Hepatocyte (in vitro differentiated cells): ENCODE results near the gene BARX2. TPM values are rescaled to one million over a fixed set of nuclear protein-coding genes. Genes with fewer than 3 reads are reported as not detected.

Experiments
- DNase-seq: peaks from one replicate; pipeline ENCODE4 v3.0.0-alpha.2; 2016; ENCODE audit warnings: low spot score
- H2AFZ ChIP-seq: fragments of 200-600 bp; sonication (generic); 2 replicates; pipeline ENCODE4 v1.6.0; 2016; ENCODE audit warnings: antibody characterized with exemption, mild to moderate bottlenecking
- H3K27ac ChIP-seq: fragments of 200-600 bp; sonication (generic); 2 replicates; pipeline ENCODE4 v1.5.1; 2016; ENCODE audit warnings: mild to moderate bottlenecking
- H3K27me3 ChIP-seq: fragments of 200-600 bp; sonication (generic); 2 replicates; pipeline ENCODE4 v1.6.1; 2016
- H3K36me3 ChIP-seq: fragments of 200-600 bp; sonication (generic); replicated peaks from 2 replicates; pipeline ENCODE4 v1.5.1; 2016; ENCODE audit warnings: low read depth; ENCODE audit not compliant: insufficient read depth
- H3K4me1 ChIP-seq: fragments of 200-600 bp; sonication (generic); 2 replicates; pipeline ENCODE4 v1.5.1; 2016; ENCODE audit warnings: mild to moderate bottlenecking, moderate library complexity; ENCODE audit not compliant: insufficient read depth
- H3K4me2 ChIP-seq: fragments of 200-600 bp; sonication (generic); 2 replicates; pipeline ENCODE4 v1.6.0; 2016
- H3K4me3 ChIP-seq: fragments of 200-600 bp; sonication (generic); 2 replicates; pipeline ENCODE4 v1.5.1; 2016; ENCODE audit warnings: mild to moderate bottlenecking
- H3K79me2 ChIP-seq: fragments of 200-600 bp; sonication (generic); 2 replicates; pipeline ENCODE4 v1.6.0; 2017; ENCODE audit warnings: mild to moderate bottlenecking
- H3K9me2 ChIP-seq: fragments of 200-600 bp; sonication (generic); replicated peaks from 2 replicates; pipeline ENCODE4 v1.6.0; 2017; ENCODE audit warnings: mild to moderate bottlenecking; ENCODE audit not compliant: insufficient read depth
- H3K9me3 ChIP-seq: fragments of 200-600 bp; sonication (generic); 2 replicates; pipeline ENCODE4 v1.5.1; 2016; ENCODE audit warnings: low read depth, mild to moderate bottlenecking
- H4K20me1 ChIP-seq: fragments of 200-600 bp; sonication (generic); 2 replicates; pipeline ENCODE4 v1.6.0; 2016; ENCODE audit warnings: mild to moderate bottlenecking; ENCODE audit not compliant: insufficient read depth, poor library complexity, severe bottlenecking
- EZH2 ChIP-seq: fragments of 200-600 bp; sonication (generic); IDR thresholded peaks from 2 replicates; pipeline ENCODE4 v1.6.1; 2016; ENCODE audit warnings: antibody characterized with exemption, mild to moderate bottlenecking, borderline replicate concordance
- EZH2phosphoT487 ChIP-seq: fragments of 200-600 bp; sonication (generic); IDR thresholded peaks from one replicate; pipeline ENCODE4 v1.6.1; 2018; ENCODE audit warnings: antibody characterized with exemption, mild to moderate bottlenecking, low read depth, moderate library complexity; ENCODE audit not compliant: unreplicated experiment, severe bottlenecking
- WGBS: methylation state at CpG from one replicate; pipeline ENCODE4 v1.1.6; 2016; ENCODE audit warnings: low lambda C conversion rate; ENCODE audit errors: missing lambda C conversion rate; 5-methylcytosine and 5-hydroxymethylcytosine counted together
- polyA plus RNA-seq: library from polyadenylated mRNA; unstranded; fragments of >200 nt; fragmentation: Nextera tagmentation; extraction: Ambion mirVana; gene quantifications from 2 replicates; pipeline ENCODE4 v1.2.1, GENCODE V29; 2016
- total RNA-seq: library from RNA; depleted of rRNA; stranded (reverse); fragments of >200 nt; gene quantifications from 2 replicates; pipeline ENCODE4 v1.2.3, GENCODE V29; 2014
- TF ChIP-seq, protein P1 (sequence below): fragments of 200-600 bp; sonication (generic); IDR thresholded peaks from 2 replicates; pipeline ENCODE4 v1.5.1; 2016; ENCODE audit warnings: antibody characterized with exemption, mild to moderate bottlenecking; ENCODE audit not compliant: poor library complexity

BARX2 gene
- total and polyA plus RNA-seq, 2 experiments from 2014 or later, result 0.10 to 0.77 TPM

DNA sequence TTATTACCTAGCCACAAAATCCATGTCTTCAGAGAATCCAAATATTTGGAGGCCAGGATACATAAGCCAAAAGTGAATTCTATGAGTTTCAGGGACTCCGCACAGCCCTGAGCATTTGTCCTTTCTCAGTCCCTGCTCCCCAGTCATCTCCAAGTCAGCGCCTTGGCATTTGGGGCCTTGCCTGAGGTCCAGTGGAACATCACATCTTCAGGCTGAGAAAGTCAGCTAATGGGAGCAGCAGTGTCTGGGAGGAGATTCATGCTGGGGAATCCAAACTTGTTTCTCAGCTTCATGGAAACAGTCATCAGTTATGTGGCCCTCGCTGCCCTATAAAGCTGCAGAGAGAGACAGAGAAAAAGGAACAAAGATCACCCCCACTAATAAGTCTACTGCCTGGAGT is 70.9 kb downstream of the BARX2 start:
- Histone ChIP-seq H3K9me3 (no peaks in the 10 kb centered on the region), H3K79me2 (no peaks in the 10 kb centered on the region), H2AFZ (no peak overlapping the region), H3K4me3 (no peak overlapping the region), H3K4me1 (no peaks in the 10 kb centered on the region), H4K20me1 (no peaks in the 10 kb centered on the region), H3K36me3 (no peaks in the 10 kb centered on the region), H3K27me3 (no peaks in the 10 kb centered on the region), H3K27ac (no peak overlapping the region), H3K4me2 (no peak overlapping the region), H3K9me2 (no peaks in the 10 kb centered on the region)
- WGBS, result 85% methylated on average over 3 of the region's 3 CpGs
- no peak for DNase-seq
- TF ChIP-seq EZH2phosphoT487, result no peak
- TF ChIP-seq, protein P1, sequence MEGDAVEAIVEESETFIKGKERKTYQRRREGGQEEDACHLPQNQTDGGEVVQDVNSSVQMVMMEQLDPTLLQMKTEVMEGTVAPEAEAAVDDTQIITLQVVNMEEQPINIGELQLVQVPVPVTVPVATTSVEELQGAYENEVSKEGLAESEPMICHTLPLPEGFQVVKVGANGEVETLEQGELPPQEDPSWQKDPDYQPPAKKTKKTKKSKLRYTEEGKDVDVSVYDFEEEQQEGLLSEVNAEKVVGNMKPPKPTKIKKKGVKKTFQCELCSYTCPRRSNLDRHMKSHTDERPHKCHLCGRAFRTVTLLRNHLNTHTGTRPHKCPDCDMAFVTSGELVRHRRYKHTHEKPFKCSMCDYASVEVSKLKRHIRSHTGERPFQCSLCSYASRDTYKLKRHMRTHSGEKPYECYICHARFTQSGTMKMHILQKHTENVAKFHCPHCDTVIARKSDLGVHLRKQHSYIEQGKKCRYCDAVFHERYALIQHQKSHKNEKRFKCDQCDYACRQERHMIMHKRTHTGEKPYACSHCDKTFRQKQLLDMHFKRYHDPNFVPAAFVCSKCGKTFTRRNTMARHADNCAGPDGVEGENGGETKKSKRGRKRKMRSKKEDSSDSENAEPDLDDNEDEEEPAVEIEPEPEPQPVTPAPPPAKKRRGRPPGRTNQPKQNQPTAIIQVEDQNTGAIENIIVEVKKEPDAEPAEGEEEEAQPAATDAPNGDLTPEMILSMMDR, result no peak
- TF ChIP-seq EZH2, result no peak

DNA sequence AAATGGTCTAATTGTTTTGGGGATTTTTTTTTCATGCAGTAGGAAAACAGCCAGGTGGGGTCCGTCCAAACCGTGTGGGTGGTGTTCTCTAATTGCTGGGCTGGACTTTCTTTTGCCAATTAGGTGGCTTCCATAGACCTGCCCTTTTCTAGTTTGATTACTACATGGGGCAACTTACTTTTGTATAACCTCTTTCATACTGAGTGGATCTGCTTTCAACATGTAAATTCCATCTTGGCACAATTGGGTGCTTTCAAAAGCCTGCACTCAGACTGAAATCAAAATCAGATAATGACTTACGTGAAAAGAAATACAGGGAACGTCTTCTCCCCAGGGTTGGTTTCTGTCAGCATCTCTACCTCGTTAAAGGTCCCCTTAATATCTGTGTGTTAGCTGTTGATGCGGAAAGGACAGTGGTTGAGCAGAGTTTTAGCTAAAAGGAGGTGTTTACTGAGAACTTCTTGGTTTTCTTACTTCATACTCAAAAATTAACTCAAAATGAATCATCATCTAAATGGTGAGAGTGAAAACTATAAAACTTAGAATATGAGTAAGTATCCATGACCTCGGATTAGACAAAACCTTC is 72.1 kb downstream of the BARX2 start:
- WGBS, result 78% methylated on average over 7 of the region's 7 CpGs
- TF ChIP-seq EZH2 (no peak), EZH2phosphoT487 (no peak)
- TF ChIP-seq, protein P1, result no peak

DNA sequence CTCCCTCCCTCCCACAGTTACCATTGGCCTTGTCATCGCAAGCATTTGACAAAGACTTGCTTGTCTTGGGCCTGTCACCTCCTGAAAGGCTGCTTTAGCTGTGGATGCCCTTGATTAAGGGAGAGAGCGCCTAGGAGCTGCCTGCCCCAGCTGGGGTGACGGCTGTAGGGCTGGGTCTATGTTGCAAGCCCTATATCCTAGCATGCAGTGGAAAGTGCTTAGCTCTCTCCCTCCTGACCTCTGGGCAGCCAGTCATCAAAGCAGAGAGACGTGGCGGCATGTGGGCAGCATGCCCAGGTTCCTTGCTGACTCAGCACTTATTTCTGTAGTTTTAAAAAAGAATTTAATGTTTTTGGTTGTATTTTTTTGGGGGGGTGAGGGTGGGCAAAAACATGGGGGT is 75.9 kb downstream of the BARX2 start:
- Histone ChIP-seq H3K4me2 (no peak overlapping the region), H3K4me1 (peaks cover 13% of the 10 kb centered on the region), H3K79me2 (no peaks in the 10 kb centered on the region), H3K4me3 (no peak overlapping the region), H3K36me3 (no peaks in the 10 kb centered on the region), H3K27me3 (no peaks in the 10 kb centered on the region), H3K9me3 (no peaks in the 10 kb centered on the region), H3K27ac (no peak overlapping the region), H3K9me2 (no peaks in the 10 kb centered on the region), H4K20me1 (no peaks in the 10 kb centered on the region), H2AFZ (no peak overlapping the region)
- TF ChIP-seq EZH2phosphoT487, result no peak
- TF ChIP-seq EZH2, result no peak
- TF ChIP-seq, protein P1, result no peak
- 71% methylated on average over 5 of the region's 5 CpGs for WGBS
- DNase-seq, result no peak

More for the DNA sequence above, 72.1 kb downstream of the BARX2 start:
- H3K36me3 ChIP-seq, result no peaks in the 10 kb centered on the region
- H3K79me2 ChIP-seq, result no peaks in the 10 kb centered on the region
- no peaks in the 10 kb centered on the region for H3K4me1 ChIP-seq
- H3K9me3 ChIP-seq, result no peaks in the 10 kb centered on the region
- no peak overlapping the region for H3K27ac ChIP-seq
- H4K20me1 ChIP-seq, result no peaks in the 10 kb centered on the region
- no peak for DNase-seq
- H3K27me3 ChIP-seq, result no peaks in the 10 kb centered on the region
- no peaks in the 10 kb centered on the region for H3K9me2 ChIP-seq
- no peak overlapping the region for H3K4me2 ChIP-seq
- no peak overlapping the region for H2AFZ ChIP-seq
- no peak overlapping the region for H3K4me3 ChIP-seq
